ENCODE results near the gene NFASC. TPM values are rescaled to one million over a fixed set of nuclear protein-coding genes. Genes with fewer than 3 reads are reported as not detected.

Gene NFASC
- total and polyA plus RNA-seq, 2 donors (not counting 3 experiments of a cell fraction or from before 2014, with no cell fraction given), result not detected

GRCh38 chr1:204872262-204872881, 1.7 kb downstream of the NFASC start:
- Histone ChIP-seq H3K9me1 (replicated peaks; ENCODE audit: control insufficient read depth, extremely low read depth, insufficient read depth, low read length) (no peaks in the 10 kb centered on the region), H3K9ac (replicated peaks; ENCODE audit: extremely low read depth, insufficient read depth, low read length) (no peak overlapping the region), H3K9me3 (replicated peaks; ENCODE audit: control insufficient read depth, insufficient read depth, low read length) (no peaks in the 10 kb centered on the region), H3K4me2 (ENCODE audit: insufficient read depth, low read length) (no peak overlapping the region), H3K27ac (ENCODE audit: insufficient read depth, low read depth, low read length) (no peak overlapping the region), H3K79me2 (ENCODE audit: control insufficient read depth, insufficient read depth, low read length) (no peaks in the 10 kb centered on the region), H4K20me1 (replicated peaks; ENCODE audit: control insufficient read depth, extremely low read depth, insufficient read depth, low read length) (no peaks in the 10 kb centered on the region), H3K27me3 (ENCODE audit: control insufficient read depth in 2 of 2, insufficient read depth in 2 of 2, low read length in 2 of 2) (peaks cover 0 to 2% of the 10 kb centered on the region in 2 experiments), H3K4me3 (replicated peaks in 1 of 3; ENCODE audit: insufficient read depth in 1 of 3, low read depth in 1 of 3, low read length in 3 of 3) (no peak overlapping the region), H3K36me3 (ENCODE audit: control insufficient read depth in 2 of 2, extremely low read depth in 1 of 2, insufficient read depth in 2 of 2, low read length in 2 of 2) (no peaks in the 10 kb centered on the region), H3K4me1 (ENCODE audit: control insufficient read depth, extremely low read depth, insufficient read depth, low read length) (no peaks in the 10 kb centered on the region), H2AFZ (ENCODE audit: low read depth, low read length) (no peak overlapping the region)
- POLR2A ChIA-PET, result no interaction called here
- dilution Hi-C loops (cut with MboI; ENCODE audit: extremely low pct_ligation_motif_present, low sequenced_read_pairs), result no loop called here
- no peak for FAIRE-seq
- CTCF ChIA-PET, result no interaction called here
- intact Hi-C loops (cut with micrococcal nuclease), result no loop called here
- no TSS peak for BruUV-seq (replicated peaks)
- TF ChIP-seq JUN (IDR thresholded peaks at IDR 0.05; ENCODE audit: borderline replicate concordance, insufficient read depth, insufficient read length, low read depth) (no peak), GATA2 (IDR thresholded peaks at IDR 0.05; ENCODE audit: insufficient read depth, insufficient read length, low read depth, low read length) (no peak), MYC (IDR thresholded peaks at IDR 0.05; ENCODE audit: low read depth, low read length) (no peak), FOS (IDR thresholded peaks at IDR 0.05; ENCODE audit: borderline replicate concordance, insufficient read depth, low read length) (no peak), POLR2A (IDR thresholded peaks at IDR 0.05; ENCODE audit: low read depth, low read length) (no peak), EZH2 (IDR thresholded peaks at IDR 0.05; ENCODE audit: borderline replicate concordance, low read depth, low read length, severe bottlenecking) (no peak), POLR2AphosphoS5 (IDR thresholded peaks at IDR 0.05; ENCODE audit: insufficient read depth, low read depth, low read length) (no peak)
- TF ChIP-seq, protein P1, sequence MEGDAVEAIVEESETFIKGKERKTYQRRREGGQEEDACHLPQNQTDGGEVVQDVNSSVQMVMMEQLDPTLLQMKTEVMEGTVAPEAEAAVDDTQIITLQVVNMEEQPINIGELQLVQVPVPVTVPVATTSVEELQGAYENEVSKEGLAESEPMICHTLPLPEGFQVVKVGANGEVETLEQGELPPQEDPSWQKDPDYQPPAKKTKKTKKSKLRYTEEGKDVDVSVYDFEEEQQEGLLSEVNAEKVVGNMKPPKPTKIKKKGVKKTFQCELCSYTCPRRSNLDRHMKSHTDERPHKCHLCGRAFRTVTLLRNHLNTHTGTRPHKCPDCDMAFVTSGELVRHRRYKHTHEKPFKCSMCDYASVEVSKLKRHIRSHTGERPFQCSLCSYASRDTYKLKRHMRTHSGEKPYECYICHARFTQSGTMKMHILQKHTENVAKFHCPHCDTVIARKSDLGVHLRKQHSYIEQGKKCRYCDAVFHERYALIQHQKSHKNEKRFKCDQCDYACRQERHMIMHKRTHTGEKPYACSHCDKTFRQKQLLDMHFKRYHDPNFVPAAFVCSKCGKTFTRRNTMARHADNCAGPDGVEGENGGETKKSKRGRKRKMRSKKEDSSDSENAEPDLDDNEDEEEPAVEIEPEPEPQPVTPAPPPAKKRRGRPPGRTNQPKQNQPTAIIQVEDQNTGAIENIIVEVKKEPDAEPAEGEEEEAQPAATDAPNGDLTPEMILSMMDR (IDR thresholded peaks at IDR 0.05; ENCODE audit: extremely low read depth in 1 of 2, insufficient read depth in 1 of 2, low read depth in 1 of 2, low read length in 2 of 2), result no peak
- TF ChIP-seq, protein P2, sequence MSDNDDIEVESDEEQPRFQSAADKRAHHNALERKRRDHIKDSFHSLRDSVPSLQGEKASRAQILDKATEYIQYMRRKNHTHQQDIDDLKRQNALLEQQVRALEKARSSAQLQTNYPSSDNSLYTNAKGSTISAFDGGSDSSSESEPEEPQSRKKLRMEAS (IDR thresholded peaks at IDR 0.05; ENCODE audit: insufficient read depth, insufficient read length), result no peak
- no peak for DNase-seq (ENCODE audit: low read depth, low spot score)
